HepG2 (cell line): ENCODE measurements around the gene GPR37. TPM values are rescaled to one million over a fixed set of nuclear protein-coding genes. Genes with fewer than 3 reads are reported as not detected.

ENCODE experiments used
- ATAC-seq: fragments of 200-7000 bp; cut with Tn5 transposase; 3 replicates; pipeline ENCODE4 v1.9.1; 2020; ENCODE audit warnings: mild to moderate bottlenecking, moderate library complexity
- BruUV-seq: library from RNA; stranded (reverse); fragments of 400-500 nt; replicated peaks from 2 replicates; lab custom pipeline; 2021; lab: Mats Ljungman, UMichigan
- CTCF ChIA-PET: fragments of 300-600 bp; formaldehyde crosslinking; extraction: SDS; loops from one replicate; lab custom pipeline; 2021; ENCODE audit warnings: low total read pairs, inconsistent platforms, low intra/inter-chr PET ratio; lab: Yijun Ruan, JAX
- POLR2A ChIA-PET: fragments of 350-600 bp; sonication (Branson Sonifier 250); formaldehyde crosslinking; loops from one replicate; lab custom pipeline; 2020; ENCODE audit warnings: antibody characterized with exemption, inconsistent platforms; lab: Yijun Ruan, JAX
- DNase-seq: peaks from one replicate; pipeline ENCODE4 v3.0.0-alpha.2; 2015; ENCODE audit warnings: low spot score
- FAIRE-seq: peaks from 3 replicates; lab custom pipeline; 2011; peaks lifted over from hg19 to GRCh38; lab: Jason Lieb, UNC
- H2AFZ ChIP-seq: one replicate; pipeline ENCODE4 v1.6.1; 2011; ENCODE audit warnings: low read length, inconsistent platforms
- H3K27ac ChIP-seq: fragments of 300-600 bp; 3 replicates; pipeline ENCODE4 v1.8.0; 2011; ENCODE audit warnings: mixed run types, mild to moderate bottlenecking, mixed read lengths, low read length, inconsistent platforms; ENCODE audit not compliant: insufficient read depth; ENCODE audit errors: extremely low read length
- H3K27me3 ChIP-seq, 2 experiments: fragments of 200-600 bp in 1 of 2; 2 replicates in 1 of 2; 3 replicates in 1 of 2; pipeline versions ENCODE4 v1.6.0 to v1.8.0; 2011; ENCODE audit warnings: low read length in 2 of 2, mild to moderate bottlenecking in 2 of 2, moderate library complexity in 2 of 2, inconsistent platforms in 1 of 2; ENCODE audit not compliant: insufficient read depth in 2 of 2, control insufficient read depth in 1 of 2
- H3K36me3 ChIP-seq, 2 experiments: fragments of 200-600 bp in 1 of 2; replicated peaks in 1 of 2; 2 replicates in 1 of 2; 3 replicates in 1 of 2; pipeline versions ENCODE4 v1.5.1 to v1.8.0; 2011; ENCODE audit warnings: low read length in 2 of 2, inconsistent platforms in 1 of 2; ENCODE audit not compliant: insufficient read depth in 2 of 2, control insufficient read depth in 1 of 2
- H3K4me1 ChIP-seq: 2 replicates; pipeline ENCODE4 v1.5.1; 2012; ENCODE audit warnings: low read length, inconsistent platforms; ENCODE audit not compliant: insufficient read depth
- H3K4me2 ChIP-seq: 2 replicates; pipeline ENCODE4 v1.6.0; 2011; ENCODE audit warnings: low read depth, low read length, inconsistent platforms
- H3K4me3 ChIP-seq, 3 experiments: fragments of 200-600 bp in 1 of 3; sonication (generic), shearing (Covaris generic) in 1 of 3; replicated peaks in 1 of 3; 2 replicates each; pipeline ENCODE4 v1.5.1; 2011 to 2016; ENCODE audit warnings: low read length in 3 of 3, inconsistent platforms in 2 of 3, low read depth in 2 of 3, mild to moderate bottlenecking in 2 of 3, control low read depth in 1 of 3, mixed read lengths in 1 of 3; ENCODE audit not compliant: insufficient read depth in 1 of 3
- H3K79me2 ChIP-seq: one replicate; pipeline ENCODE4 v1.6.1; 2011; ENCODE audit warnings: low read length, inconsistent platforms; ENCODE audit not compliant: insufficient read depth
- H3K9ac ChIP-seq: 2 replicates; pipeline ENCODE4 v1.6.0; 2011; ENCODE audit warnings: mild to moderate bottlenecking, low read depth, low read length, inconsistent platforms; ENCODE audit not compliant: insufficient read depth
- H3K9me3 ChIP-seq: 2 replicates; pipeline ENCODE4 v1.5.1; 2012; ENCODE audit warnings: mild to moderate bottlenecking, low read length
- H4K20me1 ChIP-seq: 2 replicates; pipeline ENCODE4 v1.6.0; 2011; ENCODE audit warnings: inconsistent platforms, mild to moderate bottlenecking, low read length, moderate library complexity; ENCODE audit not compliant: insufficient read depth
- ELF3 ChIP-seq: IDR thresholded peaks from 2 replicates; pipeline ENCODE4 v1.6.1; 2016; ENCODE audit warnings: missing genetic modification reagents, missing compliant biosample characterization
- MED8 ChIP-seq: sonication (generic); formaldehyde crosslinking; IDR thresholded peaks from 2 replicates; pipeline ENCODE4 v1.8.1; 2023; ENCODE audit warnings: mild to moderate bottlenecking, missing genetic modification reagents; ENCODE audit not compliant: insufficient replicate concordance
- MTF1 ChIP-seq: sonication (generic); formaldehyde crosslinking; IDR thresholded peaks from 2 replicates; pipeline ENCODE4 v1.5.0; 2020; ENCODE audit warnings: missing genetic modification reagents
- RFXANK ChIP-seq: IDR thresholded peaks from 2 replicates; pipeline ENCODE4 v1.6.1; 2016
- TCF7 ChIP-seq: sonication (generic); IDR thresholded peaks from 2 replicates; pipeline ENCODE4 v1.6.1; 2016; ENCODE audit warnings: antibody characterized with exemption, low read depth
- TCF7L2 ChIP-seq: IDR thresholded peaks from 2 replicates; pipeline ENCODE4 v1.6.1; 2011; ENCODE audit warnings: mild to moderate bottlenecking, low read depth, low read length, moderate library complexity
- XBP1 ChIP-seq: sonication (generic); formaldehyde crosslinking; IDR thresholded peaks from 2 replicates; pipeline ENCODE4 v1.5.0; 2020; ENCODE audit warnings: missing genetic modification reagents
- ZBTB46 ChIP-seq: sonication (generic); formaldehyde crosslinking; IDR thresholded peaks from 2 replicates; pipeline ENCODE4 v1.4.0; 2020; ENCODE audit warnings: mild to moderate bottlenecking, missing genetic modification reagents, borderline replicate concordance
- ZNF256 ChIP-seq: sonication (generic); formaldehyde crosslinking; conservative IDR thresholded peaks from 2 replicates; pipeline ENCODE4 v1.4.0; 2020; ENCODE audit warnings: missing genetic modification reagents
- WGBS: methylation state at CpG from one replicate; pipeline ENCODE4 v1.1.6; 2017; ENCODE audit warnings: low lambda C conversion rate; 5-methylcytosine and 5-hydroxymethylcytosine counted together
- in situ Hi-C: cut with HindIII; loops from 2 replicates; pipeline ENCODE4 v1.10.0; 2017; ENCODE audit warnings: low pct_unique_long_range_greater_than_20kb; ENCODE audit not compliant: extremely low pct_ligation_motif_present
- intact Hi-C: fragments of 100-400 bp; cut with micrococcal nuclease; formaldehyde crosslinking; loops from one replicate; pipeline ENCODE4 v1.10.0; 2022; ENCODE audit not compliant: unreplicated experiment
- polyA plus RNA-seq, 8 experiments: library from polyadenylated mRNA; depleted of rRNA in 3 of 8; stranded (reverse) in 7 of 8; unstranded in 1 of 8; fragments of >200 nt; fragmentation: Illumina TruSeq in 4 of 8; extraction: Trizol in 4 of 8; gene quantifications; 2 replicates each; pipeline versions ENCODE4 v1.2.1 to v1.2.3, GENCODE V29; 2011 to 2016; ENCODE audit warnings: low read depth in 4 of 8, missing spikeins in 1 of 8, mixed read lengths in 1 of 8; ENCODE audit not compliant: insufficient read depth in 1 of 8
- total RNA-seq, 5 experiments: library from RNA; depleted of rRNA; stranded (reverse); fragments of >200 nt; fragmentation: Illumina TruSeq; extraction: Trizol; gene quantifications; 2 replicates each; pipeline ENCODE4 v1.2.3, GENCODE V29; 2016; ENCODE audit warnings: low read depth in 1 of 5
- TF ChIP-seq, protein P1 (sequence below): IDR thresholded peaks from 2 replicates; pipeline ENCODE4 v1.6.1; 2018; ENCODE audit warnings: missing genetic modification reagents
- TF ChIP-seq, protein P2 (sequence below): sonication (generic); formaldehyde crosslinking; IDR thresholded peaks from 2 replicates; pipeline ENCODE4 v1.5.0; 2020; ENCODE audit warnings: mild to moderate bottlenecking, missing genetic modification reagents
- TF ChIP-seq, protein P3 (sequence below): sonication (generic); formaldehyde crosslinking; IDR thresholded peaks from 2 replicates; pipeline ENCODE4 v1.5.0; 2020; ENCODE audit warnings: missing genetic modification reagents
- TF ChIP-seq, protein P4 (sequence below), 2 experiments: sonication (generic) in 1 of 2; formaldehyde crosslinking in 1 of 2; IDR thresholded peaks; 2 replicates each; pipeline versions ENCODE4 v1.6.1 to v1.9.0; 2014 to 2022; ENCODE audit warnings: antibody characterized with exemption in 1 of 2, borderline replicate concordance in 1 of 2, inconsistent platforms in 1 of 2, low read depth in 1 of 2, missing genetic modification reagents in 1 of 2

Gene GPR37
- total and polyA plus RNA-seq, 2 of the 13 experiments (the other 11 are each of a cell fraction or from before 2014, with no cell fraction given) = not detected

DNA sequence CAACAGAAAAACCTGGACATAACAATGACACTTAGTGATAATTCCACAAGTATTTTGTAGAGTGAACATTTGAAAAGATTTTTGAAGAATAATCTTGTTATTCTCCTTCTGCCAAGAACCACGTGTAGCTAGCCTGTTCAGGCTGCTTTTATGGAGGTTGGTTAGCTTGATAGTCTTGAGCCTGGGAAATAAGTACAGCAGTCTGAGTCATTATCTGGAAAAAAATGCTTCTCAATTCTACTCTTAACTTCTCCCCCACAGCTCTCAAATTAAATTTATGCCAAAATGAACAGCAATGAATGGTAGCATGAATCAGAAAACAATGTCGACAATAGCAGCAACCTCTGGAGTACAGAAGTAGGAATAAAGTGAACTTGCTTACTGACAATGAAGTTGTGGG lies 63.2 kb downstream of the GPR37 start (continued):
- TF ChIP-seq ZBTB46 (no peak), ZNF256 (CRISPR knock-in tag) (no peak), MTF1 (CRISPR knock-in tag) (no peak), XBP1 (CRISPR knock-in tag) (no peak), TCF7L2 (no peak)
- TF ChIP-seq, protein P1, sequence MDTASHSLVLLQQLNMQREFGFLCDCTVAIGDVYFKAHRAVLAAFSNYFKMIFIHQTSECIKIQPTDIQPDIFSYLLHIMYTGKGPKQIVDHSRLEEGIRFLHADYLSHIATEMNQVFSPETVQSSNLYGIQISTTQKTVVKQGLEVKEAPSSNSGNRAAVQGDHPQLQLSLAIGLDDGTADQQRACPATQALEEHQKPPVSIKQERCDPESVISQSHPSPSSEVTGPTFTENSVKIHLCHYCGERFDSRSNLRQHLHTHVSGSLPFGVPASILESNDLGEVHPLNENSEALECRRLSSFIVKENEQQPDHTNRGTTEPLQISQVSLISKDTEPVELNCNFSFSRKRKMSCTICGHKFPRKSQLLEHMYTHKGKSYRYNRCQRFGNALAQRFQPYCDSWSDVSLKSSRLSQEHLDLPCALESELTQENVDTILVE (CRISPR knock-in tag) = no peak

- ChIA-PET POLR2A (no interaction called here), CTCF (no interaction called here)
- ATAC-seq = no peak
- no peak for FAIRE-seq
- no peaks in the 10 kb centered on the region for H4K20me1 ChIP-seq
- whole genome bisulfite sequencing = 3% methylated on average over 2 of the region's 2 CpGs
- no peak overlapping the region for H2AFZ ChIP-seq
- no peaks in the 10 kb centered on the region for H3K79me2 ChIP-seq
- no TSS peak for BruUV-seq
- in situ Hi-C loops = no loop called here
- H3K36me3 ChIP-seq = no peaks in the 10 kb centered on the region
- H3K27me3 ChIP-seq = no peaks in the 10 kb centered on the region
- no peak overlapping the region for H3K4me3 ChIP-seq
- no peaks in the 10 kb centered on the region for H3K4me1 ChIP-seq
- intact Hi-C loops = no loop called here
- H3K4me2 ChIP-seq = no peak overlapping the region
- H3K27ac ChIP-seq = no peak overlapping the region
- H3K9ac ChIP-seq = no peak overlapping the region
- H3K9me3 ChIP-seq = 0 out of 2 replicates have a peak, but pooled peaks cover 4% of the 10 kb centered on the region
- DNase-seq = no peak
- TF ChIP-seq RFXANK (no peak), ELF3 (CRISPR knock-in tag) (no peak), TCF7 (no peak), MED8 (CRISPR knock-in tag) (no peak)
- TF ChIP-seq, protein P2, sequence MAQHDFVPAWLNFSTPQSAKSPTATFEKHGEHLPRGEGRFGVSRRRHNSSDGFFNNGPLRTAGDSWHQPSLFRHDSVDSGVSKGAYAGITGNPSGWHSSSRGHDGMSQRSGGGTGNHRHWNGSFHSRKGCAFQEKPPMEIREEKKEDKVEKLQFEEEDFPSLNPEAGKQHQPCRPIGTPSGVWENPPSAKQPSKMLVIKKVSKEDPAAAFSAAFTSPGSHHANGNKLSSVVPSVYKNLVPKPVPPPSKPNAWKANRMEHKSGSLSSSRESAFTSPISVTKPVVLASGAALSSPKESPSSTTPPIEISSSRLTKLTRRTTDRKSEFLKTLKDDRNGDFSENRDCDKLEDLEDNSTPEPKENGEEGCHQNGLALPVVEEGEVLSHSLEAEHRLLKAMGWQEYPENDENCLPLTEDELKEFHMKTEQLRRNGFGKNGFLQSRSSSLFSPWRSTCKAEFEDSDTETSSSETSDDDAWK (CRISPR knock-in tag) = no peak
- TF ChIP-seq, protein P3, sequence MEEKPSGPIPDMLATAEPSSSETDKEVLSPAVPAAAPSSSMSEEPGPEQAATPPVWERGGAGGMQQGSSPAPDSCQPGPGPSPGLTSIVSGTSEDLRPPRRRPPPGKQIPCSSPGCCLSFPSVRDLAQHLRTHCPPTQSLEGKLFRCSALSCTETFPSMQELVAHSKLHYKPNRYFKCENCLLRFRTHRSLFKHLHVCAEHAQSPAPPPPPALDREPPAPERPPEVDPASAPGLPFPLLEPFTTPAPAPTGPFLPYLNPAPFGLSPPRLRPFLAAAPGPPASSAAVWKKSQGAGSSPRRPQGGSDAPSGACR = no peak
- TF ChIP-seq, protein P4, sequence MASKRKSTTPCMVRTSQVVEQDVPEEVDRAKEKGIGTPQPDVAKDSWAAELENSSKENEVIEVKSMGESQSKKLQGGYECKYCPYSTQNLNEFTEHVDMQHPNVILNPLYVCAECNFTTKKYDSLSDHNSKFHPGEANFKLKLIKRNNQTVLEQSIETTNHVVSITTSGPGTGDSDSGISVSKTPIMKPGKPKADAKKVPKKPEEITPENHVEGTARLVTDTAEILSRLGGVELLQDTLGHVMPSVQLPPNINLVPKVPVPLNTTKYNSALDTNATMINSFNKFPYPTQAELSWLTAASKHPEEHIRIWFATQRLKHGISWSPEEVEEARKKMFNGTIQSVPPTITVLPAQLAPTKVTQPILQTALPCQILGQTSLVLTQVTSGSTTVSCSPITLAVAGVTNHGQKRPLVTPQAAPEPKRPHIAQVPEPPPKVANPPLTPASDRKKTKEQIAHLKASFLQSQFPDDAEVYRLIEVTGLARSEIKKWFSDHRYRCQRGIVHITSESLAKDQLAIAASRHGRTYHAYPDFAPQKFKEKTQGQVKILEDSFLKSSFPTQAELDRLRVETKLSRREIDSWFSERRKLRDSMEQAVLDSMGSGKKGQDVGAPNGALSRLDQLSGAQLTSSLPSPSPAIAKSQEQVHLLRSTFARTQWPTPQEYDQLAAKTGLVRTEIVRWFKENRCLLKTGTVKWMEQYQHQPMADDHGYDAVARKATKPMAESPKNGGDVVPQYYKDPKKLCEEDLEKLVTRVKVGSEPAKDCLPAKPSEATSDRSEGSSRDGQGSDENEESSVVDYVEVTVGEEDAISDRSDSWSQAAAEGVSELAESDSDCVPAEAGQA (IDR thresholded peaks at IDR 0.05; ENCODE audit: low read depth) = no peak
- TF ChIP-seq, protein P4 (CRISPR knock-in tag; IDR thresholded peaks at IDR 0.05; ENCODE audit: borderline replicate concordance) = no peak
Measured at GRCh38 chr7:124701955-124702354, 63.6 kb downstream of the GPR37 start.
